Medulla oblongata (tissue), 1 donor: ENCODE data around the gene MED10.
"Not testable (repeated sequence)": the region's sequence is repeated elsewhere in the genome, so short reads cannot be mapped to it uniquely, and the experiment has no call there.

ENCODE experiments used
- DNase-seq: peaks from one replicate; pipeline ENCODE4 v3.0.0-alpha.2; 2015; ENCODE audit errors: extremely low spot score

Gene MED10

GRCh38 chr5:6372251-6373080, 5.9 kb downstream of the MED10 start:
- no peak for DNase-seq

- no peak for DNase-seq
These were observed 7.1 kb downstream of the MED10 start for GRCh38 chr5:6371079-6371810.

GRCh38 chr5:6370580-6370979, 7.8 kb downstream of the MED10 start:
- no peak for DNase-seq

GRCh38 chr5:6365977-6366590, 12.3 kb downstream of the MED10 start:
- DNase-seq = no peak

GRCh38 chr5:6365142-6365976, 13.0 kb downstream of the MED10 start:
- DNase-seq = no peak

GRCh38 chr5:6363454-6364011, 14.8 kb downstream of the MED10 start:
- not testable (repeated sequence) for DNase-seq

GRCh38 chr5:6362846-6363245, 15.5 kb downstream of the MED10 start:
- DNase-seq = no peak

GRCh38 chr5:6361101-6361500, 17.2 kb downstream of the MED10 start:
- no peak for DNase-seq

- no peak for DNase-seq
These were observed 17.8 kb downstream of the MED10 start for GRCh38 chr5:6360323-6361072.

- no peak for DNase-seq
These were observed 18.6 kb downstream of the MED10 start for GRCh38 chr5:6359555-6360322.

GRCh38 chr5:6358434-6358820, 19.9 kb downstream of the MED10 start:
- no peak for DNase-seq

GRCh38 chr5:6357817-6358433, 20.4 kb downstream of the MED10 start:
- DNase-seq = not testable (repeated sequence)

- no peak for DNase-seq
These were observed 21.7 kb downstream of the MED10 start for GRCh38 chr5:6356578-6357164.

GRCh38 chr5:6355294-6355693, 23.1 kb downstream of the MED10 start:
- DNase-seq = no peak

- DNase-seq = no peak
These were observed 23.5 kb downstream of the MED10 start for GRCh38 chr5:6354848-6355247.

GRCh38 chr5:6353602-6354302, 24.6 kb downstream of the MED10 start:
- no peak for DNase-seq

GRCh38 chr5:6350277-6351090, 27.9 kb downstream of the MED10 start:
- no peak for DNase-seq

GRCh38 chr5:6349387-6349786, 29.0 kb downstream of the MED10 start:
- DNase-seq = no peak
